H1 (cell line): ENCODE measurements around the gene CRABP2. TPM values are rescaled to one million over a fixed set of nuclear protein-coding genes. Genes with fewer than 3 reads are reported as not detected.

Experiments
- BACH1 ChIP-seq: IDR thresholded peaks from 2 replicates; pipeline ENCODE4 v1.6.1; 2012; ENCODE audit warnings: low read length, improper control_type of control experiment
- CHD7 ChIP-seq: fragments of 300-600 bp; sonication (generic); IDR thresholded peaks from 2 replicates; pipeline ENCODE4 v1.7.1; 2012; ENCODE audit warnings: low read length, moderate library complexity, mild to moderate bottlenecking, inconsistent platforms; ENCODE audit not compliant: insufficient replicate concordance
- EGR1 ChIP-seq: IDR thresholded peaks from 2 replicates; pipeline ENCODE4 v1.6.1; 2011; ENCODE audit warnings: low read depth, low read length, borderline replicate concordance
- EZH2 ChIP-seq: fragments of 200-600 bp; sonication (generic); IDR thresholded peaks from 2 replicates; pipeline ENCODE4 v1.7.1; 2012; ENCODE audit warnings: low read depth, mild to moderate bottlenecking, moderate library complexity, low read length, inconsistent platforms; ENCODE audit not compliant: severe bottlenecking
- FOSL1 ChIP-seq: IDR thresholded peaks from 2 replicates; pipeline ENCODE4 v1.6.1; 2011; ENCODE audit warnings: mild to moderate bottlenecking, low read depth, low read length, moderate library complexity; ENCODE audit not compliant: insufficient read depth
- HDAC6 ChIP-seq: IDR thresholded peaks from one replicate; pipeline ENCODE4 v1.7.1; 2012; ENCODE audit warnings: low read depth, mild to moderate bottlenecking, inconsistent platforms, low read length, moderate library complexity
- POLR2A ChIP-seq, 2 experiments: IDR thresholded peaks; 1 replicate in 1 of 2; 2 replicates in 1 of 2; pipeline ENCODE4 v1.6.1; 2011; ENCODE audit warnings: low read depth in 2 of 2, low read length in 2 of 2, mild to moderate bottlenecking in 2 of 2; ENCODE audit errors: control extremely low read depth in 1 of 2
- POLR2AphosphoS5 ChIP-seq: IDR thresholded peaks from 2 replicates; pipeline ENCODE4 v1.6.1; 2011; ENCODE audit warnings: low read depth, low read length
- RFX5 ChIP-seq: IDR thresholded peaks from 2 replicates; pipeline ENCODE4 v1.6.1; 2011; ENCODE audit warnings: low read depth, low read length, improper control_type of control experiment, borderline replicate concordance
- SAP30 ChIP-seq: fragments of 300-600 bp; sonication (generic); IDR thresholded peaks from 2 replicates; pipeline ENCODE4 v1.7.1; 2012; ENCODE audit warnings: low read length, moderate library complexity, mild to moderate bottlenecking, inconsistent platforms; ENCODE audit not compliant: insufficient read depth, insufficient replicate concordance
- SRF ChIP-seq: IDR thresholded peaks from 2 replicates; pipeline ENCODE4 v1.6.1; 2011; ENCODE audit warnings: mild to moderate bottlenecking, low read depth, low read length, moderate library complexity
- USF2 ChIP-seq: IDR thresholded peaks from 2 replicates; pipeline ENCODE4 v1.6.1; 2011; ENCODE audit warnings: low read length, improper control_type of control experiment
- polyA plus RNA-seq, 7 experiments: library from polyadenylated mRNA; depleted of rRNA in 3 of 7; stranded (reverse) in 5 of 7; unstranded in 2 of 7; fragments of >200 nt in 5 of 7; fragments of 200-250 nt in 2 of 7; gene quantifications; 1 replicate in 5 of 7; 2 replicates in 1 of 7; 4 replicates in 1 of 7; pipeline versions ENCODE4 v1.2.1 to v1.2.3, GENCODE V29; 2011 to 2013; ENCODE audit warnings: missing spikeins in 2 of 7, mixed read lengths in 2 of 7
- total RNA-seq: library from RNA; stranded (reverse); fragmentation: NEBNext Ultra II Directional; extraction: Animal tissue kit (Norgen Biotek cat#: 25700); gene quantifications from 2 replicates; pipeline ENCODE4 v1.2.1, GENCODE V29; 2021

CRABP2 gene
- total and polyA plus RNA-seq, 2 of the 8 experiments (the other 6 are each of a cell fraction or from before 2014, with no cell fraction given), result 69.2 to 119 TPM

GRCh38 chr1:156694690-156694962 lies 10.8 kb downstream of the CRABP2 start (continued):
- TF ChIP-seq CHD7 (no peak), POLR2A (IDR thresholded peaks at IDR 0.05; ENCODE audit: control extremely low read depth in 1 of 2, low read depth in 2 of 2, low read length in 2 of 2) (no peak), HDAC6 (no peak), POLR2AphosphoS5 (no peak), SAP30 (no peak), EZH2 (no peak), BACH1 (no peak), SRF (no peak), RFX5 (no peak), USF2 (no peak), EGR1 (no peak), FOSL1 (no peak)
